B cell (primary cell): ENCODE measurements around the gene NR1H2. TPM values are rescaled to one million over a fixed set of nuclear protein-coding genes. Genes with fewer than 3 reads are reported as not detected.

ENCODE experiments used
- ATAC-seq: fragments of 200-7000 bp; cut with Tn5 transposase; one replicate; pipeline ENCODE4 v1.10.0; 2021; ENCODE audit warnings: low read depth, mild to moderate bottlenecking, moderate number of reproducible peaks, moderate library complexity
- CTCF ChIA-PET: fragments of 350-600 bp; sonication (Branson Sonifier 250); formaldehyde crosslinking; loops from one replicate; lab custom pipeline; 2021; ENCODE audit warnings: antibody characterized with exemption, inconsistent platforms; lab: Charles Lee
- POLR2A ChIA-PET: fragments of 350-600 bp; sonication (Branson Sonifier 250); formaldehyde crosslinking; loops from one replicate; lab custom pipeline; 2021; ENCODE audit warnings: antibody characterized with exemption; lab: Charles Lee
- DNase-seq: peaks from one replicate; pipeline ENCODE4 v3.0.0; 2013
- H2AFZ ChIP-seq: 2 replicates; pipeline ENCODE4 v1.6.1; 2012; ENCODE audit warnings: mild to moderate bottlenecking, low read depth, low read length; ENCODE audit not compliant: insufficient read depth, poor library complexity, severe bottlenecking
- H3K27ac ChIP-seq, 2 donors: 1 replicate in 1 of 2; 2 replicates in 1 of 2; pipeline ENCODE4 v1.5.1; 2012 to 2013; ENCODE audit warnings: low read length in 2 of 2, mild to moderate bottlenecking in 2 of 2, moderate library complexity in 1 of 2
- H3K27me3 ChIP-seq, 4 experiments: fragments of 200-600 bp in 1 of 4; sonication (generic) in 1 of 4; replicated peaks in 1 of 4; 1 replicate in 2 of 4; 2 replicates in 2 of 4; pipeline versions ENCODE4 v1.6.1 to v1.7.0; 2013 to 2016; ENCODE audit warnings: low read length in 3 of 4, mild to moderate bottlenecking in 2 of 4, mixed read lengths in 1 of 4, moderate library complexity in 1 of 4; ENCODE audit not compliant: insufficient read depth in 4 of 4, control insufficient read depth in 3 of 4; ENCODE audit errors: control extremely low read depth in 1 of 4
- H3K36me3 ChIP-seq, 2 experiments: replicated peaks in 1 of 2; 1 replicate in 1 of 2; 2 replicates in 1 of 2; pipeline versions ENCODE4 v1.6.1 to v1.7.1; 2013; ENCODE audit warnings: low read length in 1 of 2; ENCODE audit not compliant: insufficient read depth in 2 of 2, control insufficient read depth in 1 of 2; ENCODE audit errors: control extremely low read depth in 1 of 2, extremely low read depth in 1 of 2
- H3K4me1 ChIP-seq, 2 donors: fragments of 200-600 bp in 1 of 2; sonication (generic) in 1 of 2; 1 replicate in 1 of 2; 2 replicates in 1 of 2; pipeline versions ENCODE4 v1.5.1 to v1.6.1; 2013 to 2017; ENCODE audit warnings: low read length in 2 of 2; ENCODE audit not compliant: control insufficient read depth in 2 of 2, insufficient read depth in 2 of 2
- H3K4me2 ChIP-seq: replicated peaks from 2 replicates; pipeline ENCODE3; 2012; ENCODE audit warnings: mild to moderate bottlenecking, low read depth, low read length; ENCODE audit not compliant: poor library complexity, severe bottlenecking
- H3K4me3 ChIP-seq, 5 experiments: fragments of 200-600 bp in 1 of 5; sonication (generic) in 1 of 5; 1 replicate in 3 of 5; 2 replicates in 2 of 5; pipeline versions ENCODE4 v1.5.1 to v1.7.0; 2011 to 2016; ENCODE audit warnings: low read length in 4 of 5, mild to moderate bottlenecking in 4 of 5, low read depth in 2 of 5, control low read depth in 1 of 5, moderate library complexity in 1 of 5; ENCODE audit not compliant: insufficient read depth in 1 of 5; ENCODE audit errors: control extremely low read depth in 1 of 5, extremely low read depth in 1 of 5
- H3K79me2 ChIP-seq: fragments of 200-600 bp; sonication (generic); one replicate; pipeline ENCODE4 v1.6.0; 2016; ENCODE audit warnings: low read length; ENCODE audit not compliant: control insufficient read depth, insufficient read depth
- H3K9ac ChIP-seq: fragments of 200-600 bp; sonication (generic); 2 replicates; pipeline ENCODE4 v1.6.1; 2017; ENCODE audit warnings: mild to moderate bottlenecking, low read length, moderate library complexity
- H3K9me3 ChIP-seq, 3 donors: one replicate each; pipeline versions ENCODE4 v1.6.1 to v1.7.1; 2013; ENCODE audit warnings: low read length in 2 of 3; ENCODE audit not compliant: control insufficient read depth in 2 of 3, insufficient read depth in 1 of 3; ENCODE audit errors: control extremely low read depth in 1 of 3
- H4K20me1 ChIP-seq: 2 replicates; pipeline ENCODE4 v1.6.0; 2012; ENCODE audit warnings: mild to moderate bottlenecking, low read length; ENCODE audit not compliant: insufficient read depth, control insufficient read depth, poor library complexity, severe bottlenecking
- H3K27ac Mint-ChIP-seq: one replicate; pipeline ENCODE4 v1.8.0; 2021; ENCODE audit warnings: mixed read lengths
- H3K27me3 Mint-ChIP-seq: one replicate; pipeline ENCODE4 v1.8.0; 2021; ENCODE audit warnings: mixed read lengths
- H3K4me1 Mint-ChIP-seq: one replicate; pipeline ENCODE4 v1.8.0; 2021; ENCODE audit warnings: mixed read lengths
- H3K4me3 Mint-ChIP-seq: one replicate; pipeline ENCODE4 v1.8.0; 2021; ENCODE audit warnings: mixed read lengths
- H3K9me3 Mint-ChIP-seq: one replicate; pipeline ENCODE4 v1.8.0; 2022; ENCODE audit warnings: mixed read lengths; ENCODE audit not compliant: insufficient read depth
- CTCF ChIP-seq: fragments of 200-600 bp; IDR thresholded peaks from one replicate; pipeline ENCODE4 v1.8.0; 2022; ENCODE audit warnings: antibody characterized with exemption, mild to moderate bottlenecking
- EZH2 ChIP-seq: IDR thresholded peaks from 2 replicates; pipeline ENCODE4 v1.6.1; 2012; ENCODE audit warnings: borderline replicate concordance, low read depth, mild to moderate bottlenecking, moderate library complexity, low read length; ENCODE audit not compliant: insufficient read depth, poor library complexity, severe bottlenecking
- WGBS: methylation state at CpG from one replicate; pipeline ENCODE4 v1.1.5; 2013; ENCODE audit warnings: missing lambda C conversion rate; ENCODE audit not compliant: insufficient coverage; 5-methylcytosine and 5-hydroxymethylcytosine counted together
- intact Hi-C: fragments of 100-400 bp; cut with micrococcal nuclease; formaldehyde crosslinking; loops from one replicate; pipeline ENCODE4 v1.10.0; 2022
- polyA plus RNA-seq: library from polyadenylated mRNA; depleted of rRNA; stranded (reverse); fragments of >200 nt; gene quantifications from 2 replicates; pipeline ENCODE4 v1.2.3, GENCODE V29; 2012
- total RNA-seq, 2 donors: library from RNA; stranded (reverse); fragments of 120-200 nt in 1 of 2; gene quantifications; 1 replicate in 1 of 2; 2 replicates in 1 of 2; pipeline versions ENCODE4 v1.2.3 to v1.2.4, GENCODE V29; 2013 to 2022

The NR1H2 gene
- total and polyA plus RNA-seq, 2 donors (not counting 1 experiment from before 2014, with no cell fraction given) = 116 to 164 TPM

DNA sequence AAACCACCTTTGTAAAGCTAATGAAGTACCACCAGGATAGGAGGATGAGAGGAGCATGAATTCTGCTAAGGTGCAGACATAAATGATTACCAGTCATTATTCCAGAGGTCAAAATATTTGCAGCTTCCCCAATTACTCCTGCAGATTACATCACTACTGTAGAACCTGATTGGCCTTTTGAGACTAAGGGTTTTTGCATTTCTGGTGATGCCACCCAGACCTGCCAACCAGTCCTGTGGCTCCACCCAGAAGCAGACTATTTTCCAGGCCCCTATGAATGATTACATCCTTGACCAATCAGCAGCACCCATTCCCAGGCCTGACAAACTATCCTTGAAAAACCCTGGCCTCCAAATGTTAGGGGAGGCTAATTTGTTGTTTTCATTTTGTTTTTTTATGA lies 35.9 kb upstream of the NR1H2 start:
- Histone ChIP-seq H3K27me3 (no peaks in the 10 kb centered on the region), H3K36me3 (peaks cover 0 to 51% of the 10 kb centered on the region in 2 experiments), H3K4me1 (peaks cover 60 to 84% of the 10 kb centered on the region in 2 donors), H3K27ac (peak overlapping the region; percentile 37 to 63), H3K9me3 (peaks cover 0 to 4% (median 0%) of the 10 kb centered on the region in 3 donors), H4K20me1 (peaks cover 72% of the 10 kb centered on the region), H3K4me3 (peak overlapping the region; percentile 9 to 91 (median 71)), H3K9ac (peak overlapping the region; percentile 45), H2AFZ (no peak overlapping the region), H3K79me2 (peaks cover 83% of the 10 kb centered on the region), H3K4me2 (peak overlapping the region; percentile 86)
- Mint-ChIP-seq H3K4me3 (peak overlapping the region; percentile 86), H3K27me3 (no peaks in the 10 kb centered on the region), H3K4me1 (peaks cover 79% of the 10 kb centered on the region), H3K27ac (peak overlapping the region; percentile 85), H3K9me3 (no peaks in the 10 kb centered on the region)
- ATAC-seq (no peak), DNase-seq (no peak)
- no peak for TF ChIP-seq CTCF
- TF ChIP-seq EZH2 = no peak
- POLR2A ChIA-PET = interaction anchor here (1.0 to 9.3 kb wide), 5 partner anchors 9 to 80 kb away, joined by 5 to 122 read pairs (median 9); partner anchors contain the start of gene KCNC3
- CTCF ChIA-PET = interaction anchor here (0.6 to 6.9 kb wide), 9 partner anchors 11 to 139 kb away, joined by 3 to 45 read pairs (median 5); partner anchors contain the start of gene KCNC3
- intact Hi-C loops = loop anchor here (2.0 to 5.0 kb wide), 2 partner anchors 16 to 77 kb away; partner anchors contain the start of gene SPIB

DNA sequence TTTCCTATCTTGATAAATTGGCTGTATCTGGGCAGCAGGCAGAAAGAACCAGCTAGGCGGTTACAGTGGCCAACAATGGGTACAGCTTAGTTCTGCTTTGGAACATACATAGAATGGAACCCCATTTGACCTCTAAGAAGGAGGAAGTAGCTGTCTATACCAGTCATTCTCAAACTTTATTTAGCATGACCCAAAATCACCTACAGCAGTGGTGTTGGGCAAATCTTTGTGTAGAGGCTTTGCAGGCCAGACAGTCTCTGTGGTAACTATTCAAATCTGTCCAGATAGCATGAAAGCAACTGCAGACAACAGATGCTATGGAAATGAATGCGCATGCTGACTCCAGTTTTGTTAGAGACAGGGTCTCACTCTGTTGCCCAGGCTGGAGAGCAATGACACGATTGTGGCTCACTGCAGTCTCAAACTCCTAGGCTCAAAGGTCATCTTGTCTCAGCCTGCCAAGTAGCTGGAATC lies 35.1 kb upstream of the NR1H2 start:
- intact Hi-C loops = loop anchor here (1.0 to 5.0 kb wide), 4 partner anchors 8 to 76 kb away; partner anchors contain the start of genes KCNC3 and SPIB
- Histone ChIP-seq H3K27ac (peak overlapping the region; percentile 37 to 72), H3K4me3 (peak overlapping the region in 4 of 5 experiments; percentile 61 to 91 (median 76)), H3K9ac (peak overlapping the region; percentile 45), H3K79me2 (peaks cover 80% of the 10 kb centered on the region), H4K20me1 (peaks cover 64% of the 10 kb centered on the region), H3K4me1 (peaks cover 65 to 84% of the 10 kb centered on the region in 2 donors), H3K4me2 (peak overlapping the region; percentile 86), H3K9me3 (peaks cover 0 to 11% (median 0%) of the 10 kb centered on the region in 3 donors), H3K27me3 (no peaks in the 10 kb centered on the region), H3K36me3 (peaks cover 0 to 44% of the 10 kb centered on the region in 2 experiments), H2AFZ (no peak overlapping the region)
- Mint-ChIP-seq H3K27me3 (no peaks in the 10 kb centered on the region), H3K9me3 (no peaks in the 10 kb centered on the region), H3K27ac (peak overlapping the region; percentile 91), H3K4me1 (peaks cover 77% of the 10 kb centered on the region), H3K4me3 (peak overlapping the region; percentile 86)
- no peak for TF ChIP-seq EZH2
- TF ChIP-seq CTCF = no peak
- POLR2A ChIA-PET = interaction anchor here (0.6 to 9.3 kb wide), 9 partner anchors 10 to 315 kb away, joined by 3 to 122 read pairs (median 5); partner anchors contain the start of genes JOSD2 and KCNC3
- CTCF ChIA-PET = interaction anchor here (0.6 to 6.9 kb wide), 11 partner anchors 10 to 442 kb away, joined by 3 to 45 read pairs (median 4); partner anchors contain the start of gene KCNC3
- ATAC-seq = peak; percentile 56
- 0% methylated on average over 2 of the region's 3 CpGs for WGBS
- peak; percentile 81 for DNase-seq
